Measurements from ENCODE around the gene CHRNA1. TPM values are rescaled to one million over a fixed set of nuclear protein-coding genes. Genes with fewer than 3 reads are reported as not detected.

The CHRNA1 gene
- total and polyA plus RNA-seq, 2 of the 13 experiments (the other 11 are each of a cell fraction or from before 2014, with no cell fraction given): not detected

DNA sequence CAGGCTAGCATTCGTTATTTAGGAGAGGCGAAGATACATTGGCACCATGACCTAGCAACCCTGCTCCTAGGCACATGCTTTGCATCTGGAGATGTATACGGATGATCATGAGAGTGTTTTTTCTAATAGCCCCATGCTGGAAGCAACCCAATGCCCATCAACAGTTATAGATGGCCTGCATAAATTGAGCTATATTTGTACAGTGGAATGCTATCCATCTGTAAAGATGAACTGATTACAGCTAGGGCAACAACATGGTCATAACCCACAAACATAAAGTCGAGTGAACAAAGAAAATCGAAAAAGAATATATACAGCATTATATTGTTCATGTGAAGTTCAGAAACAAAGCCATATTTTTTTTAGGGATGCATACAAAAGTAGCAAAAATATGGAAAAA lies 20.6 kb upstream of the CHRNA1 start (continued):
- TF ChIP-seq ZSCAN12 (CRISPR knock-in tag; IDR thresholded peaks at IDR 0.05): no peak
- TF ChIP-seq, protein P1, sequence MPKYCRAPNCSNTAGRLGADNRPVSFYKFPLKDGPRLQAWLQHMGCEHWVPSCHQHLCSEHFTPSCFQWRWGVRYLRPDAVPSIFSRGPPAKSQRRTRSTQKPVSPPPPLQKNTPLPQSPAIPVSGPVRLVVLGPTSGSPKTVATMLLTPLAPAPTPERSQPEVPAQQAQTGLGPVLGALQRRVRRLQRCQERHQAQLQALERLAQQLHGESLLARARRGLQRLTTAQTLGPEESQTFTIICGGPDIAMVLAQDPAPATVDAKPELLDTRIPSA (CRISPR knock-in tag; IDR thresholded peaks at IDR 0.05; ENCODE audit: borderline replicate concordance): no peak
- no peak for TF ChIP-seq RBM39 (IDR thresholded peaks at IDR 0.05; ENCODE audit: low read depth, low read length, poor library complexity, severe bottlenecking)
- TF ChIP-seq ZNF772 (CRISPR knock-in tag; IDR thresholded peaks at IDR 0.05): no peak

DNA sequence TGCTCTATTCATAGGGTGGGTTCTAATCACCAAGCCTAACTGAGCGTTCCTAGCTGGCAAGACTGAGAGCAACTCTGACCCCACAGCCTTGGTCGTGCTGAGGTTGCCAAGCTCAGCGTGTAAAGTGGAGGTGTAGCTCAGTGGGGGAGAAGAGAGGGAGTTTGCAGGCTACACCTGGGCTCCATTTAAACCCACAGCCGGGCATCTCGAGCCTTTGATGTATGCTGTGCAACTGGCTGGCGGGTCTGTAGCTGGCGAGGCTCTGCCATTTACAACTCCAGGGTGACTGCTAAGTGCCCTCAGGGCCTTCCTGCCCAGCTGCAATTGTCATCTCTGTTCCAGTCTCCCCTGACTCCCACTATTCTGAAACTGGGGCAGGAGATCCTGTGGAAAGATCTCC lies 20.0 kb upstream of the CHRNA1 start:
- Histone ChIP-seq H3K27me3 (ENCODE audit: control insufficient read depth in 1 of 2, insufficient read depth in 2 of 2, low read length in 2 of 2) (peaks cover 5 to 32% of the 10 kb centered on the region in 2 experiments; a peak in 4 of 5 replicates), H3K9me3 (ENCODE audit: low read length) (no peaks in the 10 kb centered on the region), H3K27ac (ENCODE audit: extremely low read length, insufficient read depth, low read length) (no peak overlapping the region), H2AFZ (ENCODE audit: low read length) (no peak overlapping the region), H3K4me1 (ENCODE audit: insufficient read depth, low read length) (no peaks in the 10 kb centered on the region), H4K20me1 (ENCODE audit: insufficient read depth, low read length) (no peaks in the 10 kb centered on the region), H3K79me2 (ENCODE audit: insufficient read depth, low read length) (no peaks in the 10 kb centered on the region), H3K9ac (ENCODE audit: insufficient read depth, low read depth, low read length) (no peak overlapping the region), H3K36me3 (replicated peaks in 1 of 2; ENCODE audit: control insufficient read depth in 1 of 2, insufficient read depth in 2 of 2, low read length in 2 of 2) (no peaks in the 10 kb centered on the region), H3K4me3 (replicated peaks in 1 of 3; ENCODE audit: insufficient read depth in 1 of 3, low read depth in 2 of 3, low read length in 3 of 3) (no peak overlapping the region), H3K4me2 (ENCODE audit: low read depth, low read length) (no peak overlapping the region)
- CTCF ChIA-PET (ENCODE audit: low intra/inter-chr PET ratio, low total read pairs): no interaction called here
- 9% methylated on average over 5 of the region's 7 CpGs for WGBS (ENCODE audit: low lambda C conversion rate)
- in situ Hi-C loops (cut with HindIII; ENCODE audit: extremely low pct_ligation_motif_present, low pct_unique_long_range_greater_than_20kb): no loop called here
- intact Hi-C loops (cut with micrococcal nuclease; ENCODE audit: unreplicated experiment): no loop called here
- POLR2A ChIA-PET: no interaction called here
- DNase-seq (ENCODE audit: low spot score) (no peak), ATAC-seq (no peak), FAIRE-seq (no peak)
- BruUV-seq (replicated peaks): no TSS peak
- no peak for TF ChIP-seq GTF2F1 (IDR thresholded peaks at IDR 0.05; ENCODE audit: low read length)
- no peak for TF ChIP-seq ZNF761 (CRISPR knock-in tag; conservative IDR thresholded peaks at IDR 0.05)
- no peak for TF ChIP-seq ETV6 (CRISPR knock-in tag; conservative IDR thresholded peaks at IDR 0.05)
- TF ChIP-seq ZMYM3 (CRISPR knock-in tag; IDR thresholded peaks at IDR 0.05): no peak
- TF ChIP-seq KAT2B (IDR thresholded peaks at IDR 0.05; ENCODE audit: borderline replicate concordance, low read depth, low read length): no peak
- no peak for TF ChIP-seq ZNF230 (CRISPR knock-in tag; IDR thresholded peaks at IDR 0.05)
- no peak for TF ChIP-seq RBFOX2 (IDR thresholded peaks at IDR 0.05; ENCODE audit: low read depth, low read length)
- no peak for TF ChIP-seq ZNF780A (CRISPR knock-in tag; IDR thresholded peaks at IDR 0.05)
- no peak for TF ChIP-seq ZNF615 (CRISPR knock-in tag; IDR thresholded peaks at IDR 0.05; ENCODE audit: borderline replicate concordance)
- no peak for TF ChIP-seq ZNF790 (CRISPR knock-in tag; IDR thresholded peaks at IDR 0.05; ENCODE audit: borderline replicate concordance)
- no peak for TF ChIP-seq PCBP2 (optimal IDR thresholded peaks at IDR 0.05; ENCODE audit: low read depth, low read length, poor library complexity, severe bottlenecking)
- no peak for TF ChIP-seq ZNF839 (CRISPR knock-in tag; IDR thresholded peaks at IDR 0.05; ENCODE audit: borderline replicate concordance)
- TF ChIP-seq NCOA1 (CRISPR knock-in tag; IDR thresholded peaks at IDR 0.05): no peak
